Liver (tissue), 9 donors: ENCODE measurements around the gene GLI3. TPM values are rescaled to one million over a fixed set of nuclear protein-coding genes. Genes with fewer than 3 reads are reported as not detected.

Source experiments
- DNase-seq: peaks from one replicate; pipeline ENCODE4 v3.0.0-alpha.2; 2017; ENCODE audit warnings: low spot score
- H3K27ac ChIP-seq, 2 donors: one replicate each; pipeline ENCODE4 v1.7.0; 2013; ENCODE audit warnings: inconsistent platforms in 2 of 2, low read length in 2 of 2, control low read depth in 1 of 2, low read depth in 1 of 2, mild to moderate bottlenecking in 1 of 2
- H3K27me3 ChIP-seq, 4 donors: one replicate each; pipeline versions ENCODE4 v1.6.1 to v1.7.0; 2013; ENCODE audit warnings: low read length in 3 of 4, inconsistent platforms in 1 of 4, mild to moderate bottlenecking in 1 of 4, moderate library complexity in 1 of 4; ENCODE audit not compliant: control insufficient read depth in 4 of 4, insufficient read depth in 4 of 4
- H3K36me3 ChIP-seq, 4 donors: one replicate each; pipeline versions ENCODE4 v1.6.1 to v1.7.0; 2013; ENCODE audit warnings: low read length in 3 of 4, mild to moderate bottlenecking in 3 of 4, low read depth in 1 of 4, moderate library complexity in 1 of 4; ENCODE audit not compliant: control insufficient read depth in 4 of 4, insufficient read depth in 3 of 4
- H3K4me1 ChIP-seq, 4 donors: one replicate each; pipeline versions ENCODE4 v1.6.1 to v1.7.0; 2013; ENCODE audit warnings: low read length in 3 of 4, mild to moderate bottlenecking in 3 of 4, moderate library complexity in 1 of 4; ENCODE audit not compliant: control insufficient read depth in 4 of 4, insufficient read depth in 4 of 4
- H3K4me3 ChIP-seq, 3 donors: one replicate each; pipeline versions ENCODE4 v1.6.1 to v1.7.0; 2013; ENCODE audit warnings: low read length in 3 of 3, control low read depth in 1 of 3, low read depth in 1 of 3, mild to moderate bottlenecking in 1 of 3
- H3K9ac ChIP-seq, 2 donors: one replicate each; pipeline ENCODE4 v1.7.0; 2013; ENCODE audit warnings: low read length in 2 of 2, mild to moderate bottlenecking in 2 of 2, moderate library complexity in 2 of 2, control low read depth in 1 of 2, low read depth in 1 of 2
- H3K9me3 ChIP-seq, 4 donors: one replicate each; pipeline versions ENCODE4 v1.6.1 to v1.7.0; 2013; ENCODE audit warnings: low read length in 3 of 4; ENCODE audit not compliant: control insufficient read depth in 4 of 4
- ATF3 ChIP-seq: IDR thresholded peaks from 2 replicates; pipeline ENCODE4 v1.6.1; 2016; ENCODE audit warnings: antibody characterized with exemption
- CTCF ChIP-seq: fragments of 150-350 bp; IDR thresholded peaks from 2 replicates; pipeline ENCODE4 v1.5.1; 2017; ENCODE audit warnings: improper control_type of control experiment, low read depth, low read length; ENCODE audit not compliant: missing input control
- EGR1 ChIP-seq, 2 donors: IDR thresholded peaks; 2 replicates each; pipeline ENCODE4 v1.6.1; 2016 to 2018; ENCODE audit warnings: antibody characterized with exemption in 2 of 2, low read depth in 2 of 2
- FOXA1 ChIP-seq: IDR thresholded peaks from 2 replicates; pipeline ENCODE4 v1.6.1; 2016; ENCODE audit warnings: antibody characterized with exemption
- FOXA2 ChIP-seq: IDR thresholded peaks from 2 replicates; pipeline ENCODE4 v1.6.1; 2016; ENCODE audit warnings: antibody characterized with exemption
- GABPA ChIP-seq, 2 donors: IDR thresholded peaks in 1 of 2; conservative IDR thresholded peaks in 1 of 2; 2 replicates each; pipeline ENCODE4 v1.6.1; 2016; ENCODE audit warnings: antibody characterized with exemption in 2 of 2, mild to moderate bottlenecking in 1 of 2, moderate library complexity in 1 of 2
- HNF4A ChIP-seq, 2 donors: conservative IDR thresholded peaks; 2 replicates each; pipeline ENCODE4 v1.6.1; 2016; ENCODE audit warnings: antibody characterized with exemption in 2 of 2, mild to moderate bottlenecking in 2 of 2
- HNF4G ChIP-seq: IDR thresholded peaks from 2 replicates; pipeline ENCODE4 v1.6.1; 2016; ENCODE audit warnings: antibody characterized with exemption
- JUND ChIP-seq, 2 donors: IDR thresholded peaks; 2 replicates each; pipeline ENCODE4 v1.6.1; 2016; ENCODE audit warnings: antibody characterized with exemption in 2 of 2
- NR2F2 ChIP-seq: IDR thresholded peaks from 2 replicates; pipeline ENCODE4 v1.6.1; 2016; ENCODE audit warnings: antibody characterized with exemption
- RAD21 ChIP-seq, 2 donors: IDR thresholded peaks; 2 replicates each; pipeline ENCODE4 v1.6.1; 2016; ENCODE audit warnings: antibody characterized with exemption in 2 of 2, mild to moderate bottlenecking in 2 of 2
- REST ChIP-seq: IDR thresholded peaks from 2 replicates; pipeline ENCODE4 v1.6.1; 2016; ENCODE audit warnings: antibody characterized with exemption, mild to moderate bottlenecking
- RXRA ChIP-seq, 2 donors: IDR thresholded peaks; 2 replicates each; pipeline ENCODE4 v1.6.1; 2017 to 2018; ENCODE audit warnings: antibody characterized with exemption in 2 of 2, mild to moderate bottlenecking in 1 of 2
- SP1 ChIP-seq: IDR thresholded peaks from 2 replicates; pipeline ENCODE4 v1.6.1; 2018; ENCODE audit warnings: antibody characterized with exemption, mild to moderate bottlenecking
- TAF1 ChIP-seq: conservative IDR thresholded peaks from 2 replicates; pipeline ENCODE4 v1.6.1; 2016; ENCODE audit warnings: antibody characterized with exemption, mild to moderate bottlenecking
- YY1 ChIP-seq: IDR thresholded peaks from 2 replicates; pipeline ENCODE4 v1.6.1; 2016; ENCODE audit warnings: antibody characterized with exemption, mild to moderate bottlenecking
- WGBS: extraction: QIAGEN DNeasy Blood & Tissue Kit; methylation state at CpG from one replicate; pipeline ENCODE4 v1.1.7; 2013; 5-methylcytosine and 5-hydroxymethylcytosine counted together
- polyA plus RNA-seq, 2 donors: library from polyadenylated mRNA; stranded (reverse) in 1 of 2; unstranded in 1 of 2; fragments of 200-250 nt in 1 of 2; fragments of >200 nt in 1 of 2; fragmentation: Nextera tagmentation in 1 of 2; extraction: Ambion mirVana in 1 of 2; gene quantifications; one replicate each; pipeline versions ENCODE4 v1.2.1 to v1.2.3, GENCODE V29; 2013 to 2015
- total RNA-seq, 2 donors: library from RNA; depleted of rRNA; stranded (reverse); fragments of >200 nt; gene quantifications; one replicate each; pipeline ENCODE4 v1.2.3, GENCODE V29; 2014
- TF ChIP-seq, protein P1 (sequence below): IDR thresholded peaks from 2 replicates; pipeline ENCODE4 v1.6.1; 2016; ENCODE audit warnings: antibody characterized with exemption
- TF ChIP-seq, protein P2 (sequence below): IDR thresholded peaks from 2 replicates; pipeline ENCODE4 v1.6.1; 2016; ENCODE audit warnings: antibody characterized with exemption
- donor health status: healthy.
- donor health status: healthy.
- donor health status: healthy.
- donor health status: healthy.
- donor health status: healthy.

Gene GLI3
- total and polyA plus RNA-seq, 4 donors, result 0.09 to 0.42 (median 0.26) TPM

- no peak overlapping the region for H3K4me3 ChIP-seq
- no peak overlapping the region for H3K27ac ChIP-seq
- DNase-seq, result no peak
- no peaks in the 10 kb centered on the region for H3K9me3 ChIP-seq
- H3K27me3 ChIP-seq, result peaks cover 0 to 13% (median 2%) of the 10 kb centered on the region in 4 donors
- TF ChIP-seq HNF4G, result no peak
- no peak for TF ChIP-seq FOXA1
- TF ChIP-seq NR2F2, result no peak
- no peak for TF ChIP-seq TAF1
- no peak for TF ChIP-seq GABPA (IDR thresholded peaks at IDR 0.05 in 1 of 2, conservative IDR thresholded peaks at IDR 0.05 in 1 of 2)
- no peak for TF ChIP-seq RAD21 (IDR thresholded peaks at IDR 0.05)
- TF ChIP-seq EGR1 (IDR thresholded peaks at IDR 0.05; ENCODE audit: low read depth in 2 of 2), result no peak
- TF ChIP-seq RXRA (IDR thresholded peaks at IDR 0.05), result no peak
- TF ChIP-seq SP1, result no peak
- TF ChIP-seq, protein P1, sequence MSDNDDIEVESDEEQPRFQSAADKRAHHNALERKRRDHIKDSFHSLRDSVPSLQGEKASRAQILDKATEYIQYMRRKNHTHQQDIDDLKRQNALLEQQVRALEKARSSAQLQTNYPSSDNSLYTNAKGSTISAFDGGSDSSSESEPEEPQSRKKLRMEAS, result no peak
- TF ChIP-seq REST, result no peak
- no peak overlapping the region for H3K9ac ChIP-seq
- no peaks in the 10 kb centered on the region for H3K4me1 ChIP-seq
- no peaks in the 10 kb centered on the region for H3K36me3 ChIP-seq
- 73% methylated on average over 2 of the region's 2 CpGs for WGBS
Measured at GRCh38 chr7:42104694-42105093, 132.3 kb downstream of the GLI3 start.

DNA sequence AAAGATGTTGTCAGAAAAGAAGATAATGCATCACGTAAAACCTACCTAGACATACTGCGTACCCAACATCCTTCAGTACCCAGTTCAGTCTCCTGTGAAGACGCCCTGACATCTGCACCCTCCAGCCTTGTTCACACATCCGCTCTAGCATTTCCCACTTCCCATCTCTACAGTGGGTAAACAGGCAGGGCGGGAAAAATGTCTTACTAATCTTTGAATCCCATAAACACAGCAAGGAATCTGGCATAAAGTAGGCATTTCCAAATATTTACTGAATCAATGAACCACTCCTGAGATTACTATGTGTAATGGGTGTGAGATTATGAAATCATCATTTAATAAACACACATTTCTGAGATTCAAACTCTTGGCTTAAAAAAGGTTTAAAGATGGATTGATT is 132.8 kb downstream of the GLI3 start:
- H3K4me1 ChIP-seq, result no peaks in the 10 kb centered on the region
- H3K27ac ChIP-seq, result no peak overlapping the region
- H3K9ac ChIP-seq, result no peak overlapping the region
- 74% methylated on average over 5 of the region's 5 CpGs for WGBS
- TF ChIP-seq FOXA1, result no peak
- TF ChIP-seq HNF4G, result no peak
- TF ChIP-seq ATF3, result no peak
- TF ChIP-seq JUND (IDR thresholded peaks at IDR 0.05), result no peak
- no peaks in the 10 kb centered on the region for H3K36me3 ChIP-seq
- DNase-seq, result no peak
- peaks cover 0 to 11% (median 2%) of the 10 kb centered on the region in 4 donors for H3K27me3 ChIP-seq
- H3K4me3 ChIP-seq, result no peak overlapping the region
- H3K9me3 ChIP-seq, result no peaks in the 10 kb centered on the region

GRCh38 chr7:42103456-42103855 is 133.6 kb downstream of the GLI3 start:
- WGBS, result 63% methylated on average over 2 of the region's 2 CpGs
- H3K27ac ChIP-seq, result no peak overlapping the region
- no peaks in the 10 kb centered on the region for H3K4me1 ChIP-seq
- TF ChIP-seq FOXA1, result no peak
- TF ChIP-seq, protein P1, result no peak
- no peak for TF ChIP-seq RXRA (IDR thresholded peaks at IDR 0.05)
- no peak for TF ChIP-seq RAD21 (IDR thresholded peaks at IDR 0.05)
- no peak for TF ChIP-seq NR2F2
- TF ChIP-seq YY1, result no peak
- TF ChIP-seq HNF4A (conservative IDR thresholded peaks at IDR 0.05), result no peak
- TF ChIP-seq ATF3, result no peak
- TF ChIP-seq TAF1, result no peak
- no peak for TF ChIP-seq SP1
- TF ChIP-seq EGR1 (IDR thresholded peaks at IDR 0.05; ENCODE audit: low read depth in 2 of 2), result no peak
- TF ChIP-seq, protein P2, sequence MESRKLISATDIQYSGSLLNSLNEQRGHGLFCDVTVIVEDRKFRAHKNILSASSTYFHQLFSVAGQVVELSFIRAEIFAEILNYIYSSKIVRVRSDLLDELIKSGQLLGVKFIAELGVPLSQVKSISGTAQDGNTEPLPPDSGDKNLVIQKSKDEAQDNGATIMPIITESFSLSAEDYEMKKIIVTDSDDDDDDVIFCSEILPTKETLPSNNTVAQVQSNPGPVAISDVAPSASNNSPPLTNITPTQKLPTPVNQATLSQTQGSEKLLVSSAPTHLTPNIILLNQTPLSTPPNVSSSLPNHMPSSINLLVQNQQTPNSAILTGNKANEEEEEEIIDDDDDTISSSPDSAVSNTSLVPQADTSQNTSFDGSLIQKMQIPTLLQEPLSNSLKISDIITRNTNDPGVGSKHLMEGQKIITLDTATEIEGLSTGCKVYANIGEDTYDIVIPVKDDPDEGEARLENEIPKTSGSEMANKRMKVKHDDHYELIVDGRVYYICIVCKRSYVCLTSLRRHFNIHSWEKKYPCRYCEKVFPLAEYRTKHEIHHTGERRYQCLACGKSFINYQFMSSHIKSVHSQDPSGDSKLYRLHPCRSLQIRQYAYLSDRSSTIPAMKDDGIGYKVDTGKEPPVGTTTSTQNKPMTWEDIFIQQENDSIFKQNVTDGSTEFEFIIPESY, result no peak
- no peak for TF ChIP-seq HNF4G
- no peak for TF ChIP-seq FOXA2
- no peak for TF ChIP-seq CTCF

More at GRCh38 chr7:42103456-42103855, 133.6 kb downstream of the GLI3 start:
- H3K36me3 ChIP-seq, result no peaks in the 10 kb centered on the region
- no peak overlapping the region for H3K4me3 ChIP-seq
- no peak overlapping the region for H3K9ac ChIP-seq
- DNase-seq, result no peak
- no peaks in the 10 kb centered on the region for H3K9me3 ChIP-seq
- H3K27me3 ChIP-seq, result peaks cover 0 to 4% (median 2%) of the 10 kb centered on the region in 4 donors
